GM19467 (cell line): ENCODE results near the gene KCNG4.

Source experiments
- ATAC-seq: cut with Tn5 transposase; IDR thresholded peaks from one replicate; pipeline ENCODE4 v1.9.1; 2021; ENCODE audit warnings: mild to moderate bottlenecking, moderate library complexity; ENCODE audit not compliant: unreplicated experiment

KCNG4 gene

DNA sequence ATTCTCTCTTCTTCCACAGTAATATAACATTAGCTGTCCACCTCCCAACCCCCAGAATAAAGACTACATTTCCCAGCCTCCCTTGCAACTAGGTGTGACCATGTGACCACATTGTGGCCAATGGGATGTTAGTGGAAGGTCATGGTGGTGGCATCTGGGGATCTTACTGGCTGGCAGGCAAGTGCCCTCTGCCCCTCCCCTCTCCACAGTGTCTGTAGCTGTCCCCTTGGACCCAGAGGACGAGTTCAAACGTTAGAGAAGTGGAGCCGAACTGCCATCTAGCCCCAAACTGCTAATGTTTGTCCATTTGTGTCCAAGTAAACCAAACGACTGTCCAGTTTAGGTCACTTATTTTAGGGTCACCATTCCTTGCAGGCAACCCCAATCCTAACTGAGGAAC lies 26.6 kb upstream of the KCNG4 start:
- peak; percentile 59 for ATAC-seq

DNA sequence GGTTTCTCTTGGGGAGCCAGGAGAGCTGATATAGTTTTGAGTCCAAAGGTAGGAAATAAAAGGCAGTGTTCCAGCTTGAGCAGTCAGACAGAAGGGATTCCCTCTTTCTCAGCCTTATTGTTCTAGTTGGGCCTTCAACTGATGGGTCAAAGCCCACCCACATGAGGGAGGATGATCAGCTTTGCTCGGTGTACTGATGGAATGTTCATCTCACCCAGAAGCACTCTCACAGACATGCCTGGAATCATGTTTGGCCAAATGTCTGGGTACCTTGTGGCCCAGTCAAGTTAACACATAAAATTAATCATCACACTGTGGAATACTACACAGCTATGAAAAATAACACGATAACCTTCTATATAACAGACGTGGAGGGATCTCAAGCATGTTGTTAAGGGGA lies 23.1 kb upstream of the KCNG4 start:
- no peak for ATAC-seq

DNA sequence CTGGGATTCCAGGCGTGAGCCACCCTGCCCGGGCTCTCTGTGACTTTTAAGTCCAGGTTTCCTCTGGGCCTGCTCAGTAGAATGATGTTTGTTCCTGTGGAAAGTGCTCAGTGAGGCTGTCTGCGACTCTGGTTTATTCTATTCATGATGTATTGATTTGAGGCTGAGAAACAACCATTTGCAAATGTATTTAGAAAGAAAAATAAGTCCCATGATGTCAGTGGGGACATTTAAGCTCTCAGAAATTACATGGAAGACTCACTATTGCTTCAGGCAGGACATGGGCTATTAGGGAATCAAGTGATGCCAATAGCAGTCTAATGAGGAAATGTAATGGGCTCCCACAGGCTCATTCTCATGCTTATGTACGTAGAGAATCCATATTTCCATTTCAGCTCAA lies 22.2 kb upstream of the KCNG4 start:
- no peak for ATAC-seq

DNA sequence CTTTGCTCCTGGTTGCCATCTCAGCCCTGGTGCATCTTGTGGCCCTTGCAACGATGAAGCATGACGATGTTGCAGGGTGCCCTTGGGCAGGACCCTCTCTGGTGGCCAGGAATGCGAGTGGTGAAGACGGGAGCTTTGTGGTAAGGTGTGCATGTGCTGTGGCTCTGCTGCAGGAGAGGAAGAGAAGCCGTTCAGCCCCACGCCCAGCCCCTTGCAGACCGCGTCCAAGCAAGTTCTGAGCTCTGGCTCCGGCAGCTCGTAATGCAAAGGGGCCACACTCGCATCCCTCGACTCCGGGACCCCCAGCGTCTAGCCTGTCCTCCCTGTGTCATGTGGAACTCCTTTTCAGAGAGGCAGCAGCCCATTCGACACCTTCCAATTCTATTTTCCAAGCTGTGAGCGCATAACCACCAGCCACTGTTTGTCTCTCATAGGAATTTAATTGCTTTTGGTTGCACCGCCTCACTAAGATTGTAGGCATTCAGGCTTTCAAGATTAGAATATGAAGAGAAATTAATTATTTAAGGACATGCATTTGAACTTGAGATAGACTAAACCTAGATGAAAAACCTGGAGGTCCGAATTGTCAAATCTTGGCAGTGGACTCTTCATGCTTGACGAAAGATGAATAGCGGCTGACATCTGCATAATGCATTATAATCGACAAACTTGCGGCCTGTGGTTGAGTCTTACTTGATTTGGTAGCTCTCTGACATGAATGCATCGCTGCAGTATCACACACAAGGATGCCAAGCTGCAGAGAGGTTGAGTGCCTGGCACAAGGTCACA lies 21.1 kb upstream of the KCNG4 start:
- no peak for ATAC-seq

- no peak for ATAC-seq
Observed at GRCh38 chr16:84259691-84260090, 19.9 kb upstream of the KCNG4 start.

GRCh38 chr16:84258266-84258665 lies 18.5 kb upstream of the KCNG4 start:
- ATAC-seq = no peak

- no peak for ATAC-seq
Observed at GRCh38 chr16:84255050-84255810, 15.4 kb upstream of the KCNG4 start.

DNA sequence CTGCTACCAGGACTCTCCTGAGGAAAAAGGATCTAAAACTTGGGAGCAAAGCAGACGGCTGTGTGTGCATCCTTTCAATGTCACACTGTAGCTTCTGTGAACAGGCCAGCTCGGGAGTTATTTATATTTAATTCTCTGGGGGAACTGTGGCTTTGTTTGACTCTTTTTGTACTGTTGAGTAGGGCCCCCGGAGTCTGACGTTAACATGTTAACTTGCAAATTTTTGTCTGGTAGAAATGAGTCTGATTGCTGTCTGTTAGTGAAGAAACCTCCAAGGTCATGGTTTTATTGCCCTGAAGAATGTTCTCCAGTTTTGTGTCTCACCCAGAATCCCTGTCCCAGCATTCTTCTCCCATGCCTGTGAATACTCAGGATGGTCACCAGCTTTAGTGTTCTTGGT lies 14.2 kb upstream of the KCNG4 start:
- no peak for ATAC-seq

- no peak for ATAC-seq
Observed at GRCh38 chr16:84253173-84253572, 13.4 kb upstream of the KCNG4 start.

DNA sequence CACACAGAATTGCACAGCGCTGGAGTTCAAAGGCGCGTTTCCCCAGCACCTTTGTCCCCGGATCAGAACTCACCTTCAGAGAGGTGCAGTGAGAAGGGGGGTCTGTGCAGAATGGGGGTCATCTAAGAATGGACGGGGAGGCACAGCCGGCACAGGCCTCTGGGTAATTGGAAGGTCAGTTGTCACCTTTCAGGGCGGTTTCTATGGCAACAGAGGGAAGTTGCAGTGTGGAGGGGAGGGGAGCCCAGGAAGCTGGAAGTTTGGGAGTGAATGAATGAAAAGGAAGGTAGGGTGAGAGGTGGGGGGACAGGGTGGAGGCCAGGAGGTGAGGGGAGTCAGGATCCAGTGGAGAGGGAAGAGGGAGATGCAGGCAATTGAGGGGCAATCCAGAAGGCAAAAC lies 12.4 kb upstream of the KCNG4 start:
- ATAC-seq = no peak

DNA sequence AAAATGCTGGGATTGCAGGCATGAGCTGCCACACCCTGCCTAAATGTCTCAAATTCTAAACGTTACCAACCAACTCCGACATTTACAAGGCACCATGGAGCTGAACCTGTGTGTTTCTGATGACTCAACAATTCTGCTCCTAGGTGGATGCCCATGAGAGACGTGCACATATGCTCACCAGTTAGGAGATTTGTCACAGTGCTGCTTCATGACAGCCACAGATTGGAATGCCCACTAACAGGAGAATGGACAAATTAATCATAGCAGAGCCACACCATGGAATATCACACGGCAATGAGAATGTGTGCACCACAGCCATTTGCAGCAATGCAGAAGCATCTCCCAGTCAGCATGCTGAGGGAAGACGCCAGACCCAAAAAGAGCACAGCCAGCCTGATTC lies 8.0 kb upstream of the KCNG4 start:
- ATAC-seq = no peak

DNA sequence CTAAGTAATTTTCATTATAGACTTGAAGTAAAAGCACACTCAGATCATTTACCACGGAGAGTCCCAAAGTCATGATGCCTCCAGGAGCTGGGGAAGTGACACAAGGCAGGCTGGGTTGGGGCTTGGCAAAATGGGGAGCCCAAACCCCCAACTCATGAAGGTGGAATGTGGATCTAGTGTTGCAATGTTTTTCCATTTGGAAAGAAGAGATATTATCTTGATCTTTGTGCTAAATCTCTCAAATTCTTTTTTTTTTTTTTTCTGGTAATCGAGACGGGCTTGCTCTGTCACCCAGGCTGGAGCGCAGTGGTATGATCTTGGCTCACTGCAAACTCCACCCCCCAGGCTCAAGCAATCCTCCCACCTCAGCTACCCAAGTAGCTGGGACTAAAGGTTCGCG lies 7.5 kb upstream of the KCNG4 start:
- ATAC-seq = no peak

- no peak for ATAC-seq
Observed at GRCh38 chr16:84246679-84247077, 6.9 kb upstream of the KCNG4 start.

DNA sequence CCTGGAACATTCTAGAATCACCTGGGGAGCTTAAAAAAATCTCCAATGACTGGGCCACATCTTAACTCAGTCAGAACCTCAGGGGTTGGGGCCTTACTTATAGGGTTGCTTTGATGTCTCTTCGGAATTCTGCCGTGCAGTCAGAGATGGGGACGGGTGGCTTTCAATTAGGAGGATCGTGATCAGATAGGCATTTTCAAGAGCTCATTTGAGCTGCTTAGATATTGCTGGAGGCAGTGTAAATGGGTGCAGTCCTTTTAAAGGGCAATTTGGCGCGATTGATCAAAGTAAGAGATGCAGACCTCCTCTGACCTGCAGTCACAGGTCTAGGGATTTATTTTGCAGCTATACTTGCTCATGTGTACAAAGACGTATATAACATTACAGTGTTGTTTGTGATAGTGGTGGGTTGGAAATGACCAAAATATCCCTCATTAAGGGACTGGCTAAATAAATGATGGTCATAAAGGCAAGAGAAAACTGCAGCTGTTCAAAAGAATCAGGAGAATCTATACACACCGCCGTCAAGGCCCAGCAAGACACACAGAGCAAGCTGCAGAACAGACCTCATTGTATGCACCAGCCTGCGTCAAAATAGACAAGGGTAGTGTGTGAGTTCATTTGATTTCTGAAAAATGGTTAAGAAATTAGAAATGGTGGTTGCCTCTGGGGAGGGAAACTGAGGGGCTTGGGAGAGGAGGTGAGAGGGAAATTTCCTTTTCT lies 6.3 kb upstream of the KCNG4 start:
- no peak for ATAC-seq

GRCh38 chr16:84244728-84245127 lies 4.9 kb upstream of the KCNG4 start:
- no peak for ATAC-seq

- ATAC-seq = no peak
Observed at GRCh38 chr16:84243732-84244131, 3.9 kb upstream of the KCNG4 start.

- no peak for ATAC-seq
Observed at GRCh38 chr16:84242839-84243238, 3.0 kb upstream of the KCNG4 start.

DNA sequence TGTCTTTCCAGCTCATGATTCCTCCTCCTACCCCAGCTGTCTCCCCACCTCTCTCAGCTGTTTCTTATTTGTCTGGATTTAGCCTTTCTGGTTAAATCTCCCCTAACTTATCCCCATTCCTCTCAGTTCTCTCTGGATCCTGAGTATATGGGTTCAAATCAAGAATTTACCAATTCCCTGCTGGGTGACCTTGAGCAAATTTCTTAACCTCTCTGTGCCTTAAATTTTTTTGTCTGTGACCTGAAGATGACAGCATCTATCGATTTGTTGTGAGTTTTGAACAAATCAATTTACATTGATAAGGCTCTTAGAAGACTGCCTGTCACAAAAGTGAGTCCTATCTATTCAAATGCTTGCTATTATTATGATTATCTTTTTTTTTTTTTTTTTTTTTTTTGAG lies 2.0 kb upstream of the KCNG4 start:
- ATAC-seq = no peak

DNA sequence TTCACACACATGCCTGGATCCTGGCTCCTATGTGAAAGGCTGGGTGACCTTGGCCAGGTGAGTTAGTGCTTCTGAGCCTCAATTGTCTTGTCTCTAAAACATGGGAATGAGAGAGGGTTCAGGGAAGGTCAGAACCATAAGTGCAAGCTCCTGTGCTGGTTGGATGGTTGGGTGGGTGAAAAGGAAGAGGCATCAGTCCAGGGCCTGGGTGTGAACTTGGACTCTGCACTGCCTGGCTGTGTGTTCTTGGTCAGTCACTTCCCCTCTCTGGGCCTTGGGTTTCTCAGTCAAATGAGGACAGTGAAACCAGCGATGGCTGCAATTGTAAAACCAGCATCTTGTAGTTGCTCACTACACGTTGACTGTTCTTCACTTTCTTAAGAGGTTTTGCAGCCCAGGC lies 643 bp upstream of the KCNG4 start:
- no peak for ATAC-seq

DNA sequence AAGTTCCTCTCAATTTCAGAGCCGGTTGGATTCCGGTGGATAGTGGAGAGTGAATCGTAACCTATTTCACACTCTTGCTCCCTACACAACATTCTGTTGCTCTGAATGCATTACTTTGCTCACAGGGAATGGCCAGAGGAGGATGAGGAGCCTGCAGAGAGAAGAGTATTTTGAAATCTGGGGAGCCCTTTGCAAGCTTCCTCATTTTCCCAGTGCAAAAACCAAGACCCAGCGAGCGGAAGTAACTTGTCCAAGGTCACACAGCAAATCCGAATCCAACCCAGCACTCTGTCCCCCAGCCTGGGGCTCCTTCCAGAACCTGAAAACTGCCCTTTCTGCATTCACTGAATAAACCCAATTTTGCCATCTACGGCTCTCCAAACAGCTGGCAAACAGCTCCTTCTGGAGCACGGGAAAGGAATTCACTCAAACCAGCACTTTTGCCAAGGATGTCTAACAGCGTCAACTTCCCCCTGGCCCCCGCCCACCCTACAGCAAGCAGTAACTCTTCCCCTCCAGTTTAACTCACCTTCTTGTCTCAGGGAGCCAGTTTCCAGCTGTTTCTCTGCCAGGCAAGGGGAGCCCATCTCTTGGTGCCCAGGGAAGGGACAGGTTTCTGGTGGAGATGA lies 557 bp downstream of the KCNG4 start:
- ATAC-seq = no peak

- ATAC-seq = no peak
Observed at GRCh38 chr16:84237994-84238750, 1.6 kb downstream of the KCNG4 start.
